Fibroblast of villous mesenchyme (primary cell): ENCODE data around the gene PKLR. TPM values are rescaled to one million over a fixed set of nuclear protein-coding genes. Genes with fewer than 3 reads are reported as not detected.
"Not testable (repeated sequence)": the region's sequence is repeated elsewhere in the genome, so short reads cannot be mapped to it uniquely, and the experiment has no call there.

Experiments used
- DNase-seq: peaks from one replicate; pipeline ENCODE4 v3.0.0-alpha.2; 2010; ENCODE audit warnings: low read depth
- H3K4me3 ChIP-seq: 2 replicates; pipeline ENCODE4 v1.5.1; 2011; ENCODE audit warnings: low read depth, mild to moderate bottlenecking, low read length
- CTCF ChIP-seq: IDR thresholded peaks from 2 replicates; pipeline ENCODE4 v1.5.1; 2012; ENCODE audit warnings: low read depth, mild to moderate bottlenecking, low read length; ENCODE audit not compliant: insufficient read depth
- total RNA-seq: library from RNA; depleted of rRNA; stranded (reverse); fragments of >200 nt; gene quantifications from 2 replicates; pipeline ENCODE4 v1.2.3, GENCODE V29; 2012

Gene PKLR
- total RNA-seq: not detected in 2 replicates

GRCh38 chr1:155301342-155301841 lies at the start of gene PKLR:
Gene PKLR, minus strand, starts transcription at chr1:155301438. Its CDS starts 43 bp downstream, at chr1:155301395.
- TF ChIP-seq CTCF: no peak
- DNase-seq: no peak
- H3K4me3 ChIP-seq: no peak within 1 kb of the TSS

GRCh38 chr1:155342842-155343241 lies 41.6 kb upstream of the PKLR start:
- no peak overlapping the region for H3K4me3 ChIP-seq
- DNase-seq: no peak
- TF ChIP-seq CTCF: no peak

GRCh38 chr1:155339515-155340097 lies 38.4 kb upstream of the PKLR start:
- DNase-seq: peak; percentile 44
- H3K4me3 ChIP-seq: no peak overlapping the region
- TF ChIP-seq CTCF: no peak

- no peak for DNase-seq
- no peak overlapping the region for H3K4me3 ChIP-seq
- TF ChIP-seq CTCF: no peak
Measured at GRCh38 chr1:155334962-155335361, 33.7 kb upstream of the PKLR start.

- no peak for DNase-seq
- TF ChIP-seq CTCF: no peak
- H3K4me3 ChIP-seq: no peak overlapping the region
Measured at GRCh38 chr1:155329980-155330598, 28.9 kb upstream of the PKLR start.

- not testable (repeated sequence) for H3K4me3 ChIP-seq
- DNase-seq: peak; percentile 22
Measured at GRCh38 chr1:155328856-155329255, 27.6 kb upstream of the PKLR start.

- no peak overlapping the region for H3K4me3 ChIP-seq
- no peak for TF ChIP-seq CTCF
- no peak for DNase-seq
Measured at GRCh38 chr1:155327981-155328380, 26.7 kb upstream of the PKLR start.
